ENCODE data around the gene GLIS1. TPM values are rescaled to one million over a fixed set of nuclear protein-coding genes. Genes with fewer than 3 reads are reported as not detected.

GLIS1 gene
- total and polyA plus RNA-seq, 2 experiments from 2014 or later = 0.22 to 0.61 TPM

DNA sequence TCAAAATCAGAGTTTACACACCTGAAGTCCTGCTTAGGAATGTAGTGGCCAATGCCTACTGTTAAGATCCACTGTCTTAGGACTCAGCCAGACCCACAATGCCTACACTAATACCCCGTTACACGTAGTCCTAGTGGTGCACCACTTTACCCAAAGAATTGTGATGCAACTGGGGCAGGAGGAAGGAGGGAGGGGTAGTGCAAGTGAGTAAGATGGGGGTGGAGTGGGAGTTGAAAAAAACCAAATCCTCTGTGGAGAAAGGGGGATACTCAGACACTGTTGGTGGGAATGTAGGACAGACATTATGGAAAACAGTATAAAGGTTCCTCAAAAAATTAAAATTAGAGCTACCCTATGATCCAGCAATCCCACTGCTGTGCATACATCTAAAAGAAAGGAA is 19.5 kb downstream of the GLIS1 start:
- no peaks in the 10 kb centered on the region for H3F3A ChIP-seq (ENCODE audit: insufficient read depth)
- no peak for TF ChIP-seq EZH2phosphoT487 (IDR thresholded peaks at IDR 0.05; ENCODE audit: insufficient read depth, low read depth)
- TF ChIP-seq EZH2 (IDR thresholded peaks at IDR 0.05; ENCODE audit: insufficient read depth, poor library complexity, severe bottlenecking) = no peak
- no peaks in the 10 kb centered on the region for H3K27me3 ChIP-seq (replicated peaks; ENCODE audit: insufficient read depth)
- H3K9me3 ChIP-seq (ENCODE audit: low read depth) = no peaks in the 10 kb centered on the region
- no peaks in the 10 kb centered on the region for H4K20me1 ChIP-seq (ENCODE audit: insufficient read depth)
- WGBS, 2 experiments (ENCODE audit: low coverage in 1 of 2, low lambda C conversion rate in 2 of 2, missing lambda C conversion rate in 2 of 2) = 86 to 98% methylated on average over 2 of the region's 2 CpGs
- H3K4me3 ChIP-seq = no peak overlapping the region
- no peak overlapping the region for H3K4me2 ChIP-seq (ENCODE audit: unreplicated experiment)
- no peaks in the 10 kb centered on the region for H3K4me1 ChIP-seq (ENCODE audit: insufficient read depth)
- H3K36me3 ChIP-seq (ENCODE audit: low read depth) = no peaks in the 10 kb centered on the region
- no peaks in the 10 kb centered on the region for H3K79me2 ChIP-seq (ENCODE audit: insufficient read depth)
- no peak overlapping the region for H3K9ac ChIP-seq
- no peaks in the 10 kb centered on the region for H3K9me2 ChIP-seq (ENCODE audit: insufficient read depth)
- H3K27ac ChIP-seq = no peak overlapping the region
- no peak overlapping the region for H2AFZ ChIP-seq
- in situ Hi-C loops (cut with MboI) = no loop called here
- no peak for DNase-seq

DNA sequence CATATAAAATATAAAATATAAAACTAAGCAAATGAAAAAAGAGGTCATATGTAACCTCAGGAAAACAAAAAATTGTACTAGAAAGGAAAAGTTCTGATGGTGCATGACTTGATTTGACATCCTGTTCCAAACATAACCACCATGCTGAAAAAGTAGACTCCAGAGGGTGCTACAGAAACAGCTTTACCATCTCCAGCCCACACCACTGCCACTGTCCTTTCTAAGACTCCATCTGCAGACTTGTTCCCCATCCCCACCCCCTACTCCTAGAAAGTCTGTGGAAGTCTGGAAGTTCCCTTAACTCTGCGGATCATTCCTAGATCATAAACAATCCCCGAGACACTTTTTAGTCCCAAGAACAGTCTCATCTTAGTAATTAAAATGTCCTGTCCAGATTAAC is 20.5 kb downstream of the GLIS1 start:
- no peak overlapping the region for H2AFZ ChIP-seq
- DNase-seq = no peak
- 63 to 79% methylated on average over 2 of the region's 2 CpGs for WGBS, 2 experiments (ENCODE audit: low coverage in 1 of 2, low lambda C conversion rate in 2 of 2, missing lambda C conversion rate in 2 of 2)
- H3K36me3 ChIP-seq (ENCODE audit: low read depth) = no peaks in the 10 kb centered on the region
- no peak overlapping the region for H3K4me3 ChIP-seq
- no peaks in the 10 kb centered on the region for H3F3A ChIP-seq (ENCODE audit: insufficient read depth)
- H3K9me2 ChIP-seq (ENCODE audit: insufficient read depth) = no peaks in the 10 kb centered on the region
- H3K79me2 ChIP-seq (ENCODE audit: insufficient read depth) = no peaks in the 10 kb centered on the region
- H3K4me1 ChIP-seq (ENCODE audit: insufficient read depth) = no peaks in the 10 kb centered on the region
- H3K27ac ChIP-seq = no peak overlapping the region
- no peaks in the 10 kb centered on the region for H3K9me3 ChIP-seq (ENCODE audit: low read depth)
- in situ Hi-C loops (cut with MboI) = no loop called here
- no peak overlapping the region for H3K9ac ChIP-seq
- H3K4me2 ChIP-seq (ENCODE audit: unreplicated experiment) = no peak overlapping the region
- no peaks in the 10 kb centered on the region for H3K27me3 ChIP-seq (replicated peaks; ENCODE audit: insufficient read depth)
- H4K20me1 ChIP-seq (ENCODE audit: insufficient read depth) = no peaks in the 10 kb centered on the region
- no peak for TF ChIP-seq EZH2phosphoT487 (IDR thresholded peaks at IDR 0.05; ENCODE audit: insufficient read depth, low read depth)
- TF ChIP-seq EZH2 (IDR thresholded peaks at IDR 0.05; ENCODE audit: insufficient read depth, poor library complexity, severe bottlenecking) = no peak

DNA sequence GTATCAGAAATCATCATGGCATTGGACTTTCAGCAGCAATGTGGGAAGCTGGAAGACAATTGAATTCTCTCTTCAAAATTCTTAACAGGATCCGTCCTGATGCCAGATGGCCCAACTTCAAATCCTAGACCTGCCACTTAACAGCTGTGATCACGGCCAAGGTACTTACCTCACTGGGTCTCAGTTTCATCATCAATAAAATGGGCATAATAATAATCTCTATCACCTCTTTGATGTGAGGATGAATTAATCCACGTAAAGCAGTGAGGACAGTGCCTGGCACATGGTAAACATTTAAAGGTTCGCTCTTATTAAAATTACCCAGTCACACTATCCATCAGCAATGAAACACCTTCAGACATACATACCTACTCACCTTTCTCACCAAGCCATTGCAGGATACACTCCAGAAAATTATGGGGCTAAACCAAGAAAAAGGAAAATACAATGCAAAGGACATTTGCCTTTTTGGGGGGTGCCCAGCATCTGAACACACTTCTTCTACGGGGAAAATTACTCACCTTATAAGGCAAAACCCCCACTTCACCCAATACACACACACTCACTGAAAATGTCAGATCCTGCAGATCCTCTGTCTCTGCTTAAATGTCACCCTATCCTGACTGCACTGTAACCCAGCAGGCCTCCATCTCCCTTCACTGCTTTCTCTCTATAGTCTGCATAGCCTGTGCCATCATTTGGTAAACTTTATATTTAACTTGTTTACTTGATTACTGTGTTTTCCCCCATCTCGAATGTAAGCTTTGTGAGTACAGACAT is 21.7 kb downstream of the GLIS1 start:
- WGBS, 2 experiments (ENCODE audit: low coverage in 1 of 2, low lambda C conversion rate in 2 of 2, missing lambda C conversion rate in 2 of 2) = 68% methylated on average over 6 of the region's 6 CpGs
- no peaks in the 10 kb centered on the region for H3K79me2 ChIP-seq (ENCODE audit: insufficient read depth)
- no peak overlapping the region for H2AFZ ChIP-seq
- no peaks in the 10 kb centered on the region for H4K20me1 ChIP-seq (ENCODE audit: insufficient read depth)
- no peak overlapping the region for H3K27ac ChIP-seq
- H3F3A ChIP-seq (ENCODE audit: insufficient read depth) = no peaks in the 10 kb centered on the region
- TF ChIP-seq EZH2 (IDR thresholded peaks at IDR 0.05; ENCODE audit: insufficient read depth, poor library complexity, severe bottlenecking) (no peak), EZH2phosphoT487 (IDR thresholded peaks at IDR 0.05; ENCODE audit: insufficient read depth, low read depth) (no peak)
- in situ Hi-C loops (cut with MboI) = no loop called here
- H3K9ac ChIP-seq = no peak overlapping the region
- no peak for DNase-seq
- no peaks in the 10 kb centered on the region for H3K9me3 ChIP-seq (ENCODE audit: low read depth)
- no peaks in the 10 kb centered on the region for H3K36me3 ChIP-seq (ENCODE audit: low read depth)
- no peak overlapping the region for H3K4me3 ChIP-seq
- H3K4me2 ChIP-seq (ENCODE audit: unreplicated experiment) = no peak overlapping the region
- H3K27me3 ChIP-seq (replicated peaks; ENCODE audit: insufficient read depth) = no peaks in the 10 kb centered on the region
- no peaks in the 10 kb centered on the region for H3K4me1 ChIP-seq (ENCODE audit: insufficient read depth)
- H3K9me2 ChIP-seq (ENCODE audit: insufficient read depth) = no peaks in the 10 kb centered on the region

DNA sequence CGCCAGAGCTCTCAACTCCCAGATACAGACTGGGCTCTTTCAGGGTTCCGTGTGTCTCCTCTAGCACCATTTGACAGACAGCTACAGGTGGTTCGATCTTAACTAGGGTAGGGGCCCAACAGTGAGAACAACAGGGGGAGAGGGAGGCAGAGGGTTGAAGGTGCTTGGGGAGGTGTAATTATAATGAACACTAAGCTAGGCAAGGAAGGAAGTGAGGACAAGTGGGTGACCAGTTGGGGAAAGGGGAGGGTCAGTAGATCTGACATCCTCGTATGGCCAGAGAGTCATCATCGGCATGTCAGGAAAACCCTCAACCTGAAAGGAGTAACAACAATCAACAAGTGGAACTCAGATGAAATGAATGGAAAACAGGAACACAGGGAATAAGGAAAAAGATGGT is 22.8 kb downstream of the GLIS1 start:
- H4K20me1 ChIP-seq (ENCODE audit: insufficient read depth) = no peaks in the 10 kb centered on the region
- no peak for TF ChIP-seq EZH2 (IDR thresholded peaks at IDR 0.05; ENCODE audit: insufficient read depth, poor library complexity, severe bottlenecking)
- TF ChIP-seq EZH2phosphoT487 (IDR thresholded peaks at IDR 0.05; ENCODE audit: insufficient read depth, low read depth) = no peak
- H3K36me3 ChIP-seq (ENCODE audit: low read depth) = no peaks in the 10 kb centered on the region
- no peaks in the 10 kb centered on the region for H3K27me3 ChIP-seq (replicated peaks; ENCODE audit: insufficient read depth)
- H2AFZ ChIP-seq = no peak overlapping the region
- no peak overlapping the region for H3K9ac ChIP-seq
- no peaks in the 10 kb centered on the region for H3F3A ChIP-seq (ENCODE audit: insufficient read depth)
- 82 to 87% methylated on average over 5 of the region's 5 CpGs for WGBS, 2 experiments (ENCODE audit: low coverage in 1 of 2, low lambda C conversion rate in 2 of 2, missing lambda C conversion rate in 2 of 2)
- no peaks in the 10 kb centered on the region for H3K9me3 ChIP-seq (ENCODE audit: low read depth)
- no peak for DNase-seq
- no peaks in the 10 kb centered on the region for H3K79me2 ChIP-seq (ENCODE audit: insufficient read depth)
- no peak overlapping the region for H3K27ac ChIP-seq
- H3K4me2 ChIP-seq (ENCODE audit: unreplicated experiment) = no peak overlapping the region
- H3K4me1 ChIP-seq (ENCODE audit: insufficient read depth) = no peaks in the 10 kb centered on the region
- H3K4me3 ChIP-seq = no peak overlapping the region
- in situ Hi-C loops (cut with MboI) = no loop called here
- no peaks in the 10 kb centered on the region for H3K9me2 ChIP-seq (ENCODE audit: insufficient read depth)

Measured in GM23248 (cell line).